ENCODE data around the gene LYZL1. TPM values are rescaled to one million over a fixed set of nuclear protein-coding genes. Genes with fewer than 3 reads are reported as not detected.
A peak's percentile ranks its signal among the peaks of the same experiment; 100 is the strongest.
"Not testable (repeated sequence)": the region's sequence is repeated elsewhere in the genome, so short reads cannot be mapped to it uniquely, and the experiment has no call there.

LYZL1 gene
- total and polyA plus RNA-seq, 12 donors: not detected

GRCh38 chr10:29329420-29329819 lies 40.5 kb downstream of the LYZL1 start:
- Histone ChIP-seq H3K27me3 (peaks cover 4% of the 10 kb centered on the region), H3K4me3 (no peak overlapping the region), H3K9me3 (replicated peaks in 1 of 3) (no peaks in the 10 kb centered on the region), H3K27ac (no peak overlapping the region), H3K4me1 (replicated peaks in 1 of 2) (no peaks in the 10 kb centered on the region), H3K36me3 (replicated peaks in 1 of 2) (no peaks in the 10 kb centered on the region)
- intact Hi-C loops (cut with DNase I): no loop called here
- no peak for DNase-seq
- no peak for TF ChIP-seq POLR2A (IDR thresholded peaks at IDR 0.05)
- no peak for TF ChIP-seq CTCF (IDR thresholded peaks at IDR 0.05)
- 54 to 75% (median 62%) methylated on average over 5 of the region's 5 CpGs for WGBS, 4 donors

GRCh38 chr10:29332061-29332760 lies 43.3 kb downstream of the LYZL1 start:
- Histone ChIP-seq H3K4me1 (replicated peaks in 1 of 2) (no peaks in the 10 kb centered on the region), H3K27ac (no peak overlapping the region), H3K27me3 (peaks cover 4% of the 10 kb centered on the region), H3K9me3 (replicated peaks in 1 of 3) (no peaks in the 10 kb centered on the region), H3K36me3 (replicated peaks in 1 of 2) (no peaks in the 10 kb centered on the region), H3K4me3 (no peak overlapping the region)
- DNase-seq: no peak
- intact Hi-C loops (cut with DNase I): no loop called here
- TF ChIP-seq POLR2A (IDR thresholded peaks at IDR 0.05) (no peak), CTCF (IDR thresholded peaks at IDR 0.05) (no peak)
- WGBS, 4 donors: 78 to 96% (median 84%) methylated on average over 3 to 4 of the region's 4 CpGs

- intact Hi-C loops (cut with DNase I): no loop called here
- DNase-seq: no peak
- H3K27ac ChIP-seq: no peak overlapping the region
- no peak overlapping the region for H3K4me3 ChIP-seq
- peaks cover 4% of the 10 kb centered on the region for H3K27me3 ChIP-seq
- TF ChIP-seq POLR2A (IDR thresholded peaks at IDR 0.05): no peak
- no peak for TF ChIP-seq CTCF (IDR thresholded peaks at IDR 0.05)
- H3K4me1 ChIP-seq (replicated peaks in 1 of 2): no peaks in the 10 kb centered on the region
- no peaks in the 10 kb centered on the region for H3K36me3 ChIP-seq (replicated peaks in 1 of 2)
- 41 to 52% (median 47%) methylated on average over 5 of the region's 5 CpGs for WGBS, 4 donors
- H3K9me3 ChIP-seq (replicated peaks in 1 of 3): no peaks in the 10 kb centered on the region
Observed at GRCh38 chr10:29332761-29333148, 43.9 kb downstream of the LYZL1 start.

GRCh38 chr10:29337526-29337925 lies 48.7 kb downstream of the LYZL1 start:
- H3K4me3 ChIP-seq; H3K36me3 ChIP-seq (replicated peaks in 1 of 2); H3K4me1 ChIP-seq (replicated peaks in 1 of 2); H3K27me3 ChIP-seq; intact Hi-C loops (cut with DNase I); DNase-seq; H3K27ac ChIP-seq; H3K9me3 ChIP-seq (replicated peaks in 1 of 3): not testable (repeated sequence)
- 73 to 91% (median 77%) methylated on average over 3 to 4 of the region's 4 CpGs for WGBS, 4 donors

- Histone ChIP-seq H3K9me3 (replicated peaks in 1 of 3) (no peaks in the 10 kb centered on the region), H3K4me3 (no peak overlapping the region), H3K27ac (peak overlapping the region in 1 of 5 donors; percentile 45), H3K4me1 (replicated peaks in 1 of 2) (no peaks in the 10 kb centered on the region), H3K27me3 (no peaks in the 10 kb centered on the region), H3K36me3 (replicated peaks in 1 of 2) (no peaks in the 10 kb centered on the region)
- TF ChIP-seq CTCF (IDR thresholded peaks at IDR 0.05): no peak
- no peak for TF ChIP-seq POLR2A (IDR thresholded peaks at IDR 0.05)
- intact Hi-C loops (cut with DNase I): no loop called here
- WGBS, 4 donors: 48 to 69% (median 55%) methylated on average over 6 to 7 of the region's 7 CpGs
- DNase-seq: no peak
Observed at GRCh38 chr10:29343607-29344038, 54.8 kb downstream of the LYZL1 start.
